Natural killer cell (primary cell): ENCODE measurements around the gene BMX. TPM values are rescaled to one million over a fixed set of nuclear protein-coding genes. Genes with fewer than 3 reads are reported as not detected.

Source experiments
- ATAC-seq, 3 donors: fragments of 150-1000 bp in 2 of 3; fragments of 200-7000 bp in 1 of 3; cut with Tn5 transposase; 1 replicate in 1 of 3; 2 replicates in 2 of 3; pipeline ENCODE4 v1.10.0; 2021; ENCODE audit warnings: mild to moderate bottlenecking in 2 of 3, moderate library complexity in 2 of 3
- DNase-seq, 2 donors: peaks; one replicate each; pipeline versions ENCODE4 v3.0.0 to v3.0.0-alpha.2; 2013 to 2021; ENCODE audit warnings: mixed read lengths in 1 of 2
- H3K27ac ChIP-seq: one replicate; pipeline ENCODE4 v1.5.1; 2013; ENCODE audit warnings: mild to moderate bottlenecking, low read length
- H3K27me3 ChIP-seq: one replicate; pipeline ENCODE4 v1.6.1; 2013; ENCODE audit warnings: low read length; ENCODE audit not compliant: control insufficient read depth, insufficient read depth
- H3K36me3 ChIP-seq: one replicate; pipeline ENCODE4 v1.6.1; 2013; ENCODE audit warnings: low read length; ENCODE audit not compliant: control insufficient read depth, insufficient read depth
- H3K4me1 ChIP-seq: one replicate; pipeline ENCODE4 v1.6.1; 2013; ENCODE audit warnings: low read length; ENCODE audit not compliant: control insufficient read depth, insufficient read depth
- H3K4me3 ChIP-seq: one replicate; pipeline ENCODE4 v1.5.1; 2013; ENCODE audit warnings: low read length
- H3K9me3 ChIP-seq: one replicate; pipeline ENCODE4 v1.6.1; 2013; ENCODE audit warnings: low read length; ENCODE audit not compliant: control insufficient read depth, insufficient read depth
- H3K27ac Mint-ChIP-seq, 2 donors: one replicate each; pipeline ENCODE4 v1.8.0; 2022; ENCODE audit warnings: mild to moderate bottlenecking in 2 of 2, mixed read lengths in 2 of 2, moderate library complexity in 1 of 2
- H3K27me3 Mint-ChIP-seq, 2 donors: one replicate each; pipeline ENCODE4 v1.8.0; 2022; ENCODE audit warnings: low read depth in 2 of 2, mixed read lengths in 2 of 2
- H3K36me3 Mint-ChIP-seq: one replicate; pipeline ENCODE4 v1.8.0; 2022; ENCODE audit warnings: mixed read lengths
- H3K4me1 Mint-ChIP-seq, 2 donors: one replicate each; pipeline ENCODE4 v1.8.0; 2022; ENCODE audit warnings: mixed read lengths in 2 of 2
- H3K4me3 Mint-ChIP-seq: one replicate; pipeline ENCODE4 v1.8.0; 2022; ENCODE audit warnings: mild to moderate bottlenecking, moderate library complexity, mixed read lengths
- H3K9me3 Mint-ChIP-seq, 2 donors: one replicate each; pipeline ENCODE4 v1.8.0; 2022; ENCODE audit warnings: mixed read lengths in 2 of 2
- CTCF ChIP-seq: fragments of 200-600 bp; IDR thresholded peaks from one replicate; pipeline ENCODE4 v1.8.0; 2022; ENCODE audit warnings: antibody characterized with exemption
- WGBS: methylation state at CpG from one replicate; pipeline ENCODE4 v1.1.7; 2013; ENCODE audit warnings: missing lambda C conversion rate; ENCODE audit not compliant: insufficient coverage; 5-methylcytosine and 5-hydroxymethylcytosine counted together
- intact Hi-C: fragments of 100-400 bp; cut with micrococcal nuclease; formaldehyde crosslinking; loops from one replicate; pipeline ENCODE4 v1.14.2; 2022
- total RNA-seq, 4 donors: library from RNA; stranded (reverse); fragments of 120-200 nt in 1 of 4; gene quantifications; one replicate each; pipeline versions ENCODE4 v1.2.3 to v1.2.4, GENCODE V29; 2013 to 2022

BMX gene
- total RNA-seq, 3 donors from 2014 or later (not counting 1 experiment from before 2014, with no cell fraction given) = 0.30 TPM; not detected in 2

- Mint-ChIP-seq H3K27ac (no peak overlapping the region), H3K4me3 (no peak overlapping the region), H3K4me1 (no peaks in the 10 kb centered on the region), H3K36me3 (no peaks in the 10 kb centered on the region), H3K9me3 (no peaks in the 10 kb centered on the region), H3K27me3 (peaks cover 2 to 16% of the 10 kb centered on the region in 2 donors)
- no peak for TF ChIP-seq CTCF
- ATAC-seq = no peak
- intact Hi-C loops = no loop called here
- Histone ChIP-seq H3K27me3 (no peaks in the 10 kb centered on the region), H3K36me3 (no peaks in the 10 kb centered on the region), H3K9me3 (no peaks in the 10 kb centered on the region), H3K4me3 (no peak overlapping the region), H3K4me1 (no peaks in the 10 kb centered on the region), H3K27ac (no peak overlapping the region)
- whole genome bisulfite sequencing = 76% methylated on average over 8 of the region's 8 CpGs
- DNase-seq = no peak
Measured at GRCh38 chrX:15549189-15550012, 48.8 kb downstream of the BMX start.

DNA sequence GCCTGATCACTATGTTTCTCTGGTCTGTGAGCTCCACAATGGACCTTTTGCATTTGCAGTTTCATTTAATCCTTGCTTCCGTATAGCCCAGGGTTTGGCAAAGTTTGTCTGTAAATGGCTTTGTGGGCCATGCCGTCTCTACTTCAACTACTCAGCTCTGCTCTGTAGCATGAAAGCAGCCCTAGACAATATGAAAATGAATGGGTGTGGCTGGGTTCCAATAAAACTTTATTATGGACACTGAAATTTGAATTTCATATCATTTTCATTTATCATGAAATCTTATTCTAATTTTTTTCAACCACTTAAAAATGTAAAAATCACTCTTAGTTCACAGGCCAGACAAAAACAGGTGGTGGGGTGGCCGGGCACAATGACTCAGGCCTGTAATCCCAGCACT lies 58.6 kb downstream of the BMX start:
- no peaks in the 10 kb centered on the region for H3K27me3 ChIP-seq
- no peaks in the 10 kb centered on the region for H3K9me3 Mint-ChIP-seq
- no peak overlapping the region for H3K4me3 ChIP-seq
- H3K36me3 ChIP-seq = no peaks in the 10 kb centered on the region
- TF ChIP-seq CTCF = no peak
- H3K27ac Mint-ChIP-seq = no peak overlapping the region
- H3K27me3 Mint-ChIP-seq = peaks cover 0 to 25% of the 10 kb centered on the region in 2 donors
- no peaks in the 10 kb centered on the region for H3K9me3 ChIP-seq
- H3K4me1 Mint-ChIP-seq = no peaks in the 10 kb centered on the region
- no peaks in the 10 kb centered on the region for H3K36me3 Mint-ChIP-seq
- ATAC-seq = no peak
- 100% methylated on average over 3 of the region's 3 CpGs for WGBS
- no peak for DNase-seq
- H3K27ac ChIP-seq = no peak overlapping the region
- no peaks in the 10 kb centered on the region for H3K4me1 ChIP-seq
- intact Hi-C loops = no loop called here
- no peak overlapping the region for H3K4me3 Mint-ChIP-seq

- Mint-ChIP-seq H3K4me1 (no peaks in the 10 kb centered on the region), H3K27me3 (peaks cover 0 to 27% of the 10 kb centered on the region in 2 donors), H3K36me3 (no peaks in the 10 kb centered on the region), H3K4me3 (no peak overlapping the region), H3K27ac (no peak overlapping the region), H3K9me3 (no peaks in the 10 kb centered on the region)
- DNase-seq = no peak
- Histone ChIP-seq H3K9me3 (no peaks in the 10 kb centered on the region), H3K4me1 (no peaks in the 10 kb centered on the region), H3K27ac (no peak overlapping the region), H3K36me3 (no peaks in the 10 kb centered on the region), H3K27me3 (no peaks in the 10 kb centered on the region), H3K4me3 (no peak overlapping the region)
- intact Hi-C loops = no loop called here
- no peak for ATAC-seq
- WGBS = 86% methylated on average over 2 of the region's 3 CpGs
- no peak for TF ChIP-seq CTCF
Measured at GRCh38 chrX:15560924-15561323, 60.3 kb downstream of the BMX start.

GRCh38 chrX:15563056-15563455 lies 62.4 kb downstream of the BMX start:
- Mint-ChIP-seq H3K4me1 (no peaks in the 10 kb centered on the region), H3K4me3 (no peak overlapping the region), H3K36me3 (no peaks in the 10 kb centered on the region), H3K9me3 (no peaks in the 10 kb centered on the region), H3K27ac (no peak overlapping the region), H3K27me3 (peaks cover 0 to 36% of the 10 kb centered on the region in 2 donors)
- H3K4me3 ChIP-seq = no peak overlapping the region
- H3K27ac ChIP-seq = no peak overlapping the region
- intact Hi-C loops = no loop called here
- H3K27me3 ChIP-seq = no peaks in the 10 kb centered on the region
- no peaks in the 10 kb centered on the region for H3K4me1 ChIP-seq
- ATAC-seq = no peak
- H3K36me3 ChIP-seq = no peaks in the 10 kb centered on the region
- WGBS = 86% methylated on average over 7 of the region's 7 CpGs
- TF ChIP-seq CTCF = no peak
- H3K9me3 ChIP-seq = no peaks in the 10 kb centered on the region
- DNase-seq = no peak
